Smooth muscle cell (in vitro differentiated cells): ENCODE measurements around the gene EPB41L4B. TPM values are rescaled to one million over a fixed set of nuclear protein-coding genes. Genes with fewer than 3 reads are reported as not detected.
A peak's percentile ranks its signal among the peaks of the same experiment; 100 is the strongest.

Experiments used
- DNase-seq: peaks from one replicate; lab custom pipeline; 2025; ENCODE audit not compliant: unreplicated experiment; lab: John Stamatoyannopoulos, UW
- H2AFZ ChIP-seq: fragments of 200-600 bp; sonication (generic); 2 replicates; pipeline ENCODE4 v1.6.0; 2016; ENCODE audit warnings: antibody characterized with exemption, low read depth, mild to moderate bottlenecking
- H3F3A ChIP-seq: fragments of 200-600 bp; sonication (generic); 2 replicates; pipeline ENCODE4 v1.6.0; 2017; ENCODE audit warnings: antibody characterized with exemption, low read depth
- H3K27ac ChIP-seq: fragments of 200-600 bp; sonication (generic); 2 replicates; pipeline ENCODE4 v1.5.1; 2016; ENCODE audit warnings: low read depth, mild to moderate bottlenecking
- H3K27me3 ChIP-seq: fragments of 200-600 bp; sonication (generic); 2 replicates; pipeline ENCODE4 v1.6.1; 2016; ENCODE audit warnings: low read depth, mild to moderate bottlenecking
- H3K36me3 ChIP-seq: fragments of 200-600 bp; sonication (generic); 2 replicates; pipeline ENCODE4 v1.5.1; 2016; ENCODE audit warnings: low read depth
- H3K4me1 ChIP-seq: fragments of 200-600 bp; sonication (generic); 2 replicates; pipeline ENCODE4 v1.5.1; 2016; ENCODE audit warnings: low read depth
- H3K4me2 ChIP-seq: fragments of 200-600 bp; sonication (generic); 2 replicates; pipeline ENCODE4 v1.6.0; 2016; ENCODE audit warnings: mild to moderate bottlenecking
- H3K4me3 ChIP-seq: fragments of 200-600 bp; sonication (generic); 2 replicates; pipeline ENCODE4 v1.5.1; 2016; ENCODE audit warnings: mild to moderate bottlenecking
- H3K79me2 ChIP-seq: fragments of 200-600 bp; sonication (generic); 2 replicates; pipeline ENCODE4 v1.6.0; 2016; ENCODE audit warnings: low read depth, mild to moderate bottlenecking
- H3K9ac ChIP-seq: fragments of 200-600 bp; sonication (generic); 2 replicates; pipeline ENCODE4 v1.6.0; 2016; ENCODE audit warnings: low read depth
- H3K9me3 ChIP-seq: fragments of 200-600 bp; sonication (generic); replicated peaks from 2 replicates; pipeline ENCODE4 v1.5.1; 2016; ENCODE audit warnings: low read depth
- H4K20me1 ChIP-seq: fragments of 200-600 bp; sonication (generic); 2 replicates; pipeline ENCODE4 v1.6.0; 2016; ENCODE audit warnings: low read depth
- CTCF ChIP-seq: fragments of 200-600 bp; sonication (generic); IDR thresholded peaks from 2 replicates; pipeline ENCODE4 v1.5.1; 2017; ENCODE audit warnings: borderline replicate concordance, mild to moderate bottlenecking, antibody characterized with exemption; ENCODE audit not compliant: insufficient read depth, poor library complexity, severe bottlenecking
- WGBS: methylation state at CpG from one replicate; pipeline ENCODE4 v1.1.7; 2016; ENCODE audit warnings: low lambda C conversion rate; 5-methylcytosine and 5-hydroxymethylcytosine counted together
- polyA plus RNA-seq: library from polyadenylated mRNA; unstranded; fragments of >200 nt; fragmentation: Nextera tagmentation; extraction: Ambion mirVana; gene quantifications from 2 replicates; pipeline ENCODE4 v1.2.1, GENCODE V29; 2016
- total RNA-seq: library from RNA; depleted of rRNA; stranded (reverse); fragments of >200 nt; gene quantifications from 2 replicates; pipeline ENCODE4 v1.2.3, GENCODE V29; 2014

The EPB41L4B gene
- total and polyA plus RNA-seq, 2 experiments from 2014 or later: 0.74 to 2.5 TPM

GRCh38 chr9:109205526-109205925, 115.3 kb downstream of the EPB41L4B start:
- no peaks in the 10 kb centered on the region for H3K79me2 ChIP-seq
- H3K27ac ChIP-seq: no peak overlapping the region
- no peak overlapping the region for H3K9ac ChIP-seq
- no peaks in the 10 kb centered on the region for H3F3A ChIP-seq
- no peaks in the 10 kb centered on the region for H3K9me3 ChIP-seq
- H3K36me3 ChIP-seq: no peaks in the 10 kb centered on the region
- WGBS: 67% methylated on average over 1 of the region's 1 CpG
- no peaks in the 10 kb centered on the region for H3K27me3 ChIP-seq
- no peak overlapping the region for H3K4me2 ChIP-seq
- no peak overlapping the region for H2AFZ ChIP-seq
- TF ChIP-seq CTCF: no peak
- DNase-seq: no peak
- no peak overlapping the region for H3K4me3 ChIP-seq
- H4K20me1 ChIP-seq: no peaks in the 10 kb centered on the region
- no peaks in the 10 kb centered on the region for H3K4me1 ChIP-seq

- H3K9ac ChIP-seq: no peak overlapping the region
- 92% methylated on average over 4 of the region's 4 CpGs for WGBS
- H3K27ac ChIP-seq: no peak overlapping the region
- H3K4me2 ChIP-seq: no peak overlapping the region
- H3K36me3 ChIP-seq: no peaks in the 10 kb centered on the region
- no peaks in the 10 kb centered on the region for H3K9me3 ChIP-seq
- H3K27me3 ChIP-seq: peaks cover 4% of the 10 kb centered on the region
- no peak for DNase-seq
- no peaks in the 10 kb centered on the region for H3K79me2 ChIP-seq
- no peaks in the 10 kb centered on the region for H4K20me1 ChIP-seq
- H3K4me1 ChIP-seq: no peaks in the 10 kb centered on the region
- H3F3A ChIP-seq: no peaks in the 10 kb centered on the region
- no peak overlapping the region for H2AFZ ChIP-seq
- H3K4me3 ChIP-seq: no peak overlapping the region
- TF ChIP-seq CTCF: no peak
Observed at GRCh38 chr9:109203761-109204360, 117.0 kb downstream of the EPB41L4B start.

- TF ChIP-seq CTCF: no peak
- H2AFZ ChIP-seq: no peak overlapping the region
- no peak overlapping the region for H3K9ac ChIP-seq
- H3K79me2 ChIP-seq: no peaks in the 10 kb centered on the region
- H3K9me3 ChIP-seq: no peaks in the 10 kb centered on the region
- no peak overlapping the region for H3K4me3 ChIP-seq
- H4K20me1 ChIP-seq: no peaks in the 10 kb centered on the region
- no peak overlapping the region for H3K4me2 ChIP-seq
- H3K27ac ChIP-seq: no peak overlapping the region
- DNase-seq: no peak
- H3K4me1 ChIP-seq: no peaks in the 10 kb centered on the region
- 91% methylated on average over 5 of the region's 5 CpGs for WGBS
- H3F3A ChIP-seq: no peaks in the 10 kb centered on the region
- no peaks in the 10 kb centered on the region for H3K36me3 ChIP-seq
- peaks cover 4% of the 10 kb centered on the region for H3K27me3 ChIP-seq
Observed at GRCh38 chr9:109199676-109200075, 121.2 kb downstream of the EPB41L4B start.

DNA sequence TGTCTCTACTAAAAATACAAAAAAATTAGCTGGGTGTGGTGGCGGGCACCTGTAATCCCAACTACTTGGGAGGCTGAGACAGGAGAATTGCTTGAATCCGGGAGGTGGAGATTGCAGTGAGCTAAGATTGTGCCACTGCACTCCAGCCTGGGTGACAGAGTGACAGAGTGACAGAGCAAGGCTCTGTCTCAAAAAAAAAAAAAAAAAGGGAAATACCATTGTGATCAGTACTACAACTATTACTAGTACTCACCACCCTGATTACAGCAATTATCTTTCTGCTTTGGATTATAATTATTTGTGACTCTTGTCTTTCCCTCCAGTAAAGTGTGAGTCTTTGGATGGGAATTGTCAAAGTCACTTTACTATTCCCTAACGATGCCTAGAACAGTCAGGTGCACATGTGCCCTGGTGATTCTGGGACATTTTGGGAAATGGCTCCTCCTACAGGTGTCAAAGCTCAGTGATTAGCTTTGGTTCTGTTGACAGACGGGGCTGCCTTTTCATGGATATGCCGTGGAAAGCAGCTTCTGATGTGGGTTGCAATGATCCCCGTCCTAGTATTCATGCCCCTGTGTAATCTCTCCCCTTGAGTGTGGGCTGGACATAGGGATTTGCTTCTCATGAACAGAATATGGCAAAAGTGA, 122.0 kb downstream of the EPB41L4B start:
- H3K79me2 ChIP-seq: no peaks in the 10 kb centered on the region
- peak; percentile 10 for TF ChIP-seq CTCF
- H3K27ac ChIP-seq: no peak overlapping the region
- no peaks in the 10 kb centered on the region for H3K9me3 ChIP-seq
- no peaks in the 10 kb centered on the region for H3F3A ChIP-seq
- H3K36me3 ChIP-seq: no peaks in the 10 kb centered on the region
- H2AFZ ChIP-seq: no peak overlapping the region
- no peak for DNase-seq
- H3K27me3 ChIP-seq: peaks cover 4% of the 10 kb centered on the region
- WGBS: 76% methylated on average over 6 of the region's 6 CpGs
- no peaks in the 10 kb centered on the region for H3K4me1 ChIP-seq
- H3K4me3 ChIP-seq: no peak overlapping the region
- no peaks in the 10 kb centered on the region for H4K20me1 ChIP-seq
- no peak overlapping the region for H3K4me2 ChIP-seq
- no peak overlapping the region for H3K9ac ChIP-seq
